Measurements from ENCODE around the gene CA5B. TPM values are rescaled to one million over a fixed set of nuclear protein-coding genes. Genes with fewer than 3 reads are reported as not detected.
"Not testable (repeated sequence)": the region's sequence is repeated elsewhere in the genome, so short reads cannot be mapped to it uniquely, and the experiment has no call there.

CA5B gene
- total RNA-seq, 1 donor from 2014 or later = 21.1 TPM

- intact Hi-C loops (cut with micrococcal nuclease) = loop anchor here (10.0 kb wide), 1 partner anchor 478 kb away; the partner anchor contains the start of gene PIGA
Observed at GRCh38 chrX:15812192-15812938, 74.3 kb downstream of the CA5B start.

GRCh38 chrX:15813416-15813815, 75.3 kb downstream of the CA5B start:
- intact Hi-C loops (cut with micrococcal nuclease) = loop anchor here (10.0 kb wide), 1 partner anchor 479 kb away; the partner anchor contains the start of gene PIGA

- intact Hi-C loops (cut with micrococcal nuclease) = loop anchor here (10.0 kb wide), 1 partner anchor 480 kb away; the partner anchor contains the start of gene PIGA
Observed at GRCh38 chrX:15814771-15815365, 76.8 kb downstream of the CA5B start.

GRCh38 chrX:15815779-15816437, 77.8 kb downstream of the CA5B start:
- intact Hi-C loops (cut with micrococcal nuclease) = loop anchor here (1.0 to 10.0 kb wide), 4 partner anchors 25 to 481 kb away; partner anchors contain the start of genes PIGA and ZRSR2

GRCh38 chrX:15816438-15816809, 78.4 kb downstream of the CA5B start:
- intact Hi-C loops (cut with micrococcal nuclease) = loop anchor here (1.0 to 10.0 kb wide), 4 partner anchors 26 to 482 kb away; partner anchors contain the start of genes PIGA and ZRSR2

- intact Hi-C loops (cut with micrococcal nuclease) = loop anchor here (1.0 to 10.0 kb wide), 5 partner anchors 26 to 482 kb away; partner anchors contain the start of genes PIGA and ZRSR2
Observed at GRCh38 chrX:15816886-15817285, 78.8 kb downstream of the CA5B start.

- intact Hi-C loops (cut with micrococcal nuclease) = no loop called here
Observed at GRCh38 chrX:15820106-15821073, 82.3 kb downstream of the CA5B start.

- intact Hi-C loops (cut with micrococcal nuclease) = no loop called here
Observed at GRCh38 chrX:15822922-15823321, 84.9 kb downstream of the CA5B start.

GRCh38 chrX:15825936-15826335, 87.9 kb downstream of the CA5B start:
- intact Hi-C loops (cut with micrococcal nuclease) = no loop called here

- intact Hi-C loops (cut with micrococcal nuclease) = no loop called here
Observed at GRCh38 chrX:15829217-15829616, 91.1 kb downstream of the CA5B start.

GRCh38 chrX:15831347-15831746, 93.3 kb downstream of the CA5B start:
- intact Hi-C loops (cut with micrococcal nuclease) = not testable (repeated sequence)

GRCh38 chrX:15834053-15834452, 96.0 kb downstream of the CA5B start:
- intact Hi-C loops (cut with micrococcal nuclease) = no loop called here

GRCh38 chrX:15834827-15835595, 96.9 kb downstream of the CA5B start:
- intact Hi-C loops (cut with micrococcal nuclease) = no loop called here

Other genes with a start within 250 kb of the CA5B start
- gene PIR, start 244.9 kb upstream of the CA5B start, total RNA-seq = 5.8 and 6.2 TPM in 2 replicates
- not detected in 2 replicates for gene BMX, start 237.5 kb upstream of the CA5B start, total RNA-seq
- gene ACE2, start 137.3 kb upstream of the CA5B start, total RNA-seq = not detected in 2 replicates
- gene CLTRN, start 73.5 kb upstream of the CA5B start, total RNA-seq = 0.16 TPM in 1 of 2 replicates, not detected in the other
- gene ZRSR2, start 52.2 kb downstream of the CA5B start, total RNA-seq = 21.2 and 21.3 TPM in 2 replicates
- gene AP1S2, start 116.5 kb downstream of the CA5B start, total RNA-seq = 37.5 and 39.8 TPM in 2 replicates

Data from T-helper 2 cell treated with Interferon-gamma antibody and Interleukin-4, amounts not matched to agents 100 ng/mL and 5 ng/mL, for 36 hours (primary cell).